Measurements from ENCODE around the gene AMPD2.

The AMPD2 gene

DNA sequence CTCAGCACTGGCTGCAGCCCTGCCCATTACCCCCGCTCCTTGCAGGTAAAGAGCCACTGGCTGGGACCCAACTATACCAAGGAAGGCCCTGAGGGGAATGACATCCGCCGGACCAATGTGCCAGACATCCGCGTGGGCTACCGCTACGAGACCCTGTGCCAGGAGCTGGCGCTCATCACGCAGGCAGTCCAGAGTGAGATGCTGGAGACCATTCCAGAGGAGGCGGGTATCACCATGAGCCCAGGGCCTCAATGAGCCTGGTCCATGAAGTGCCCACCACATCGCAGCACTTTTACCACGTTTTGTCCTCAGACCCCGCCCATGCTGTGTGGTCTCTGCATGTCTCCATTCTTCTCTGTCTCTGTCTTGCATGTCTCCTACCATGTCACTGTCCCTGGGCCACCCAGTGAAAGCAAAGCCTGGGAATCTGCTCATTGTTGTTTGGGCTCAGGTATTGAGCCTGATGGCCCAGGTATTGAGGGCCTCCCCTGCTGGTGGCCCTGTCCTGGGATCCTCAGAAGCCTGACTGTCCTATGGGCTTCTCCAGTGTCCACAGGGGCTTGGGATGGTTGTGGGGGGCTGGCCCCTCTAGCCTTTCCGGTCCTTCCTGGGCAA lies 11.4 kb downstream of the AMPD2 start:
- no peak for DNase-seq (ENCODE audit: low spot score)

DNA sequence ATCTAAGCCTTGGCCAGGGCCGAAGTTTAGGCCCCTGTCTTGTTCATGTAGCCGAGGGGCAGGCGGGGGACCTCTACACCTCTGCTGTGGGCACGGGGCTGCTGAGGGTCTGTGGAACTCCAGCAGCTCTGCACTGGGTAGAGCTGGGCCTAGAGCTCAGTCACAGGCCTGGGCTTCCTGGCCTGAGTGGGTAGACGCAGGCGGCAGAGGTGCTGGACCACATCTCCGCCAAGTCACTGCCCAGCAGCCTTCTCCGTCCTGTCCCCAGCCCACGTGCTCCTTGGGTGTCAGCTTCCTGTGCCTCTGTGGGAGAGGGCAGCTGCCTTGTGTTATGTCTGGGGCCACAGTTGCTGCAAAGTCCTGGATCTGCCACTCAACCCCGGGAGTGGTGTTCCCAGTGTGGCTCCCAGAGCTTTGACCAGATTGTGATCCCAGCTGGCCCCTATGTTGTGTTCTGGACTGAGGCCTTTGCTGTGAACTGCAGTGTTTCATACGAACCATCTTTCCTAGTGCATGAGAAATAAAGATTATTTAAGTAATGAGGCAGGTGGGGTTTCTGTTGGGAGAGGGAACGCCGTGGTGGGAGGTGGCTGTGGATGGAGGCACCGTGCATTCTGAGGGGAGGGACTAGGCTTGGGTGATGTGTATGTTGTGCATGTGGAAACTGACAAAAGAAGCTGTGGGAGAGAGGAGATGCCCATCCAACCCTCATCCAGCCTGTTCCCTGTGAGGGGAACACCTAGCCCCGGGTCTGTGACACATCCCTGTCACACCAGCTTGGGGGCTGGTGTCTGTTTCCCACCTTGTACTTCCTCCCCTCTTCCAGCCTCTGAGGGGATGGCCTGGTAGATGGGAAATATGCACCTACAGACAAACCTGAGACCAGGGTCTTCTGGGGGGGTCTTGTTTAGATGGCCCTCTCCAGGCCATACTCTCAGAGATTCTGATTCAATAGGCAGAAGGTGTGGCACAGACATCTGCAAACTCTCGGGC lies 12.2 kb downstream of the AMPD2 start:
- no peak for DNase-seq (ENCODE audit: low spot score)

DNA sequence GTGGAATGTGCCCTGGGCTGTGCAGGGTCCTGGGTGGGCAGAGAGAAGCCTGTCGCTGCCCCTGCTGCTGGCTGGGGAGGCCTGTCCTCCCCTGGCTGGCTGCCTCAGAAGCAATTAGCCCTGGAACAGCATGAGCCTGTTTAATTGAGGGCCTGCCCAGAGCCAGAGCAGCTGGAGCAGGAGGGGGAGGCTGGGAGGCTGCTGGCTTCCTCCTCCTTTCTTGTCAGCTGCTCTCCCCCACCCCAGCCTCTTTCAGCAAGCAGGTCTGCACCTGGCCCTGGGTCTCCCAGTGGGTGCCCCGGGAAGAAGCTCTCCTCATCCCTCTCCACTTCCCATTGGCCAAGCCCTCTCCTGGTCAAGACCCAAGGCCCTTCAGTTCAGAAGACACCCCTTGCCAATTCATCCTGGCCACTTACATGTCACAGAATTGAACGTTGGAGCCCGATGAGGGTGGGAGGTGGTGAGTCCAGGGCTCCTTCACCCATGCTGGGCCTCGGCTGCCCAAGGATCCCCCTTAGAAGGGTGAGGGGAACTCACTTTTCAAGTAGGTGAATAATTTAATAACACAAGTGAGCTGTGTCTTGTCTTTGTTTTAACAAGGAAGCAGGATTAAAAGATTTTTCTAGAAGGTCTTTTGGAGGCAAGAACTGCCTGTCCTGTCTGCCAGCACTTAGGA lies 13.2 kb downstream of the AMPD2 start:
- DNase-seq (ENCODE audit: low spot score): no peak

DNA sequence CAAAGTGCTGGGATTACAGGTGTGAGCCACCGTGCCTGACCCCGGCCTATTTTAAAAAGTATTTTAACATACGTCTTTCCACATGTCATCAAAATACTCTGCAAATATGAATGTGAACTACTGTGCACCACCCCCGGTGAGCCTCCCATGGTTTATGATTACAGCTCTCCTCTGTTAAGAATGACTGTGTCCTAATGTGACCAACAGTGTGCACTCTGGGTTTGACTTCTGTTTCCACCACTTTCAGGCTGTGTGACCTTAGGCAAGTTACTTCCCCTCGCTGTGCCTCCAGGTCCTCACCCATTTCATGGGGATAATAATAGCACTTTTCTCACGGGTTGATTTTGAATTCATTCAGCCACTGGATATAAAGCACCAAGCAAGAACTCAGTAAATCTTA lies 14.7 kb downstream of the AMPD2 start:
- no peak for DNase-seq (ENCODE audit: low spot score)

DNA sequence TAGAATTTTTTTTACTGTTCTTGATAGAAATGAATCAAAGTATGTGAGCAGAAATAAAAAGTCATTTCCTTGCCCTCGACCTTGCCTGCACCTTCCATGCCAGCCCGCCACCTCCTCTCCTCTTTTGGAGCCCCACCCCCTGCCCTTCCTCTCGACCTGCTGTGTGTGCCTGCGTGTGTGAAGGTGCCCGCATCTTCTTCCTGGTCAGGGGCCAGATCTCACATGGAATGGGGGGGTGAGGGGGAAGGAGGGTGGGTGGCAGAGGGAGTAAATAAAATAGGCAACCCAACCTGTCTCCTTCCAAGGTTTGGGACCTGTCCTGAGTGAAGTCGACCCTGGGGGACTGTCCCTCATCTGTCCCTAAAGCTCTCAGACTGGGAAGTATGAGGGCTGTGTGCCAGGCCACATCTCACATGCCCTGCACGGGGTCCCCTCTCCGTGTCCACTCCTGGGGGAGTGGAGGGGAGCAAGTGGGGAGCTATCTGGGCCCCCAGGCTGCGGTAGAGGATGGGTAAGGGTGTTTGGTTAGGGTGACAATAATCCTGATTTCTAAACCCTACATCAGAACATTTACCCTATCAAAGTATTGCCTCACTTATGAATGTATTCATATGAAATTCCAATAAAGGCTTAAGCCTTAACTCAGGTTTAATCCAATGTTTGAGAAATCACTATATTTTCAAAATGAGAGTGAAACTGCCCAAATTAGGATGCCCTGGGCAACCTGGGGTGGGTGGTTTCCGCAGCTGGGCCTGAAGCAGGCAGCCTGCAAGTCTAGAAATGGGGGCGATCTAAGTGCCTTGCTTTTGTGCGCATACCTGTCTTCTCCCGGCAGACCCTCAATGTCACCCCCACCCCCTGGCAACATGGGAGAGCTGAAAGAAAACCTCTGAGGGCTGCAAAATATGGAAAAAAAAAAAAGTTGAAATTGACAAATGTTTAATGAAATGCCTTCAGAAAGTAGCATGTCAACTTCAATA lies 15.4 kb downstream of the AMPD2 start:
- DNase-seq (ENCODE audit: low spot score): no peak

DNA sequence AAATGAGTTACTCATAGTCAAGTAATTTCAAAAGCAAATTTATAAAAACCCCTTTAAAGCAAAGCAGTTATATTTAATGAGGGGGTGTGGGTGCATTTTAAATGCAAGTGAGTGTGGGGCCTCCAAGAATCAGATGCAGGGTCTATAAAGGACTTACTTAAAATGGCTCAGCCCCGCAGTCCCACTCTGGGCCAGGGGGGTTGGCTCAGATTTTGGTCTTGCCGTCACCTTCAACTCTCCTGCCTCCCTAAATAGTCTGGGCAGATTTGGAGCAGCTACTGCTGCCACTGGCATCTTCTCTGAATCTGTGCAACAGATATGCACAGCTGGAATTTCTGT lies 16.2 kb downstream of the AMPD2 start:
- no peak for DNase-seq (ENCODE audit: low spot score)

DNA sequence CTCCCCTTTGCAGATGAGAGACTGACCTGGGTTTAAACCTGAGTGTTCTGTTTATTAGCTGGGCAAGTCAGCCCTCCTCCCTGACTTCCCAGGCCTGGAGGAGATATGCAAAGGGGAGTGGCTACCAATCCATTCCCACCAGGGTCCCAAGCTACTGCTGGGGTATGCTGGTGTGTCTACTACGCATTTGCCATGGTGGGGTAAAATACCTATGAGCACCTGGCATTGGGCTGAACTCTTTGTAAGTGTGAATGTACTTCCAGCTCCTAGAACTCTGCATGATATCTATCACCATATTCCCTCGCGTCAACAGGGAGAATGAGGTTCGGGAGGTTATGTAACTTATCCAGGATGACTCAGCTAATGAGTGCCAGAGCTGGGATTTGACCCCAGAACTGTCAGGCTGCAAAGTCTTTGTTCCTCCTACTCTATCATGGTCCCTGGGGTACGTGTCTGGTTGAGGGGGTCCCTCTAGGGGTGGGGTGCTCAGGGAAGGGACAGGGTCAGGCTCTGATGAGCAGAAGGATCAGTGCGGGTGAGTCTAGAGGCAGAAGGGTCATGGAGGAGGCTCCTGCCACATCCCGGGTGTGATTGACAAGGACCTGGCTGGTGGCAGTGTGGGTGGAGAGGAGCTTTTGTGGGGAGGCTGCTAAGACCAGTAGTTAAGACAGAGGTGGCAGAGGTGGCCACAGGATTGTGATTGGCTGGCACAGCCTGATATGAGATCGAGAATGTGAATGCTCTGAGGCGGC lies 16.7 kb downstream of the AMPD2 start:
- no peak for DNase-seq (ENCODE audit: low spot score)

DNA sequence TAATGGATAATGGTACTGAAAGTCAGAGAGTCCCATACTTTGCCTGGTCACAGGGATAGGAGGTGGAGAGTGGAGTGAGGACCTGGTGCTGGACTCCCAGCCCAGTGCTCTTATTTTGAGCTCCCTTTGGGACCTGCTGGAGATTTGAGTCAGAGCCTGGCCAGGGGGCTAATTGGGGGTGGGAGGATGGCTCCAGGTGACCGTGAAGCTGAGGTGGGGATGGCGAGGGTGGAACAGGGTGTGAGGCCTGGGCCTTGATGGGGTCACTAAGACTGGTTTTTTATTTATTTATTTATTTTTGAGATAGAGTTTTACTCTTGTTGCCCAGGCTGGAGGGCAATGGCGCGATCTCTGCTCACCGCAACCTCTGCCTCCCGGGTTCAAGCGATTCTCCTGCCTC lies 17.8 kb downstream of the AMPD2 start:
- DNase-seq (ENCODE audit: low spot score): no peak

DNA sequence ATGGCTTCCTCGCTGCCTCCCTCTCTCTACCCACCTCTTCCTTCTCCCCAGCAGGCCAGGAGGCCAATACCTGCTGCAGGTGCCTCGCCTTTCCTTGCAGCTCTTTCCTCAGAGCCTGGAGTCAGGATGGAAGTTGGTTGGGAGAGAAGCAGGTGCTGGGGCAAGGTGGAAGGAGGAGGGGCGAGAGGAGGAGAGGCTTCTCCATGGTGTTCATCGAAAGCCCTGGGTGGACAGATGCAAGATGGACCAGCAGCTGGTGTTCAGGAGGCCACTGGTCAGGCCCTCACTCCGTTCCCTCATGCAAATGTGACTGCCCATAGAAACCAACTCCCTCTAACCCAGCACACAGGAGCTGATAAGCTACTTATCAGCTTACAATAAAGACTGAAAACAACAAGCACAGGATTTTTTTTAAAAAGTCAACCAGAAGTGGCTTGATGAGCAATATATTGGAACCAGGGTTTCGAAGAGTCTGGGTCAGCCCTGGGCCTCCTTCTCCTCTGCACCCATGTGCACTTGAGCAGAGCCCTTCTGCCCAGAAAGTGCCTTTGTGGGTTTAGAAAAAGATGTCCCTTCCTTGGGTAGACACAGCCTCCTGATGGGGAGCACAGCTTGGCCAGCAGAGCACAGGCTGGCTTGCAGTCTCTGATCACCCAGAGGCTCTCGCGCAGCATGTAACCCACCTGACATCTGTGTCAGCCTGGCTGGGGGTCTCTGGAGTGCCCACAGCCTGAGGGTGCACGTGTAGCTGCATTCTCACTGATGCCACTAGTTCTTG lies 19.6 kb downstream of the AMPD2 start:
- DNase-seq (ENCODE audit: low spot score): no peak

DNA sequence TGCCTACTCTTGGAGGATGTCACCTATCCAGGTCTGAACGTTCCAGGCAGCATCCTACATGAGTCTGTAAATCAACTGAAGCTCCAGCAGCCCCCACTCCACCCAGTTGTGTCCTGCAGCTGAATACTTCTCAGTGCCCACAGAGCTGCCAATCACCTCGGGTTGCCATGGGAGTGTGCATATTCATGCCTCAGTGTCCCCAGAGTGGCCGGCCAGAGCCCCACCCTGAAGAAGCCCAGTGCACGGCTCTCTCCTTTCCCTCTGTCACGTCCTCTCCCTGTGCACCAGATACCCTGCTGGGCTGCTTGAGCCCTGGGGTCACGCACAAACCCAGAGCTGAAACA lies 20.2 kb downstream of the AMPD2 start:
- DNase-seq (ENCODE audit: low spot score): no peak

DNA sequence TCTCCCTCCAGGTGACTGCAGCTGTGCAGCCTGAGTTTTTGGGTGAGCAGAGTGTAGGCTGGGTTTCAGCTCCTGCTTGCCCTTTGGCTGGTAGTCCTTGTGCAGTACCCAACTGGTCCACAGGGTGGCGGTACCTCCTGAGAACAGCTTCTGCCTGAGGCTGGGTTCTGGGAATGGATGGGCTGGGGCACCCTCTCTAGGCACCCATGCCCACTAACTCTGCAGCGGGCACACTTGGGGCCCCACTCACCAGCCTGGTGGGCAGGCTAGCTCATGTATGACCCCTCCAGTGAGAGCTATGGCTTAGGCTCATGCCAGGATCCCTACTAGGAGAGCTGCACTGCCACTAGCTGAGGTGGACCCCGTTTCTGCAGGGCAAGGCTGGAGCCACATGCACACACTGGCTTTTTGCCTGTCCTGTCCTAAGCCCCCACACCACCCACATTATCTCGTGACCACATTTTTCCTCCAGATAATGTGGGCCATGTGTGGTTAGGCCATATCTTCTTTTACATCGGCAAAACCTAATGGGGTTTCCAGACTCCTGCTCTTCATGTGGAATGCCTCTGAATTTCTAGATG lies 20.7 kb downstream of the AMPD2 start:
- peak; percentile 30 for DNase-seq (ENCODE audit: low spot score)

DNA sequence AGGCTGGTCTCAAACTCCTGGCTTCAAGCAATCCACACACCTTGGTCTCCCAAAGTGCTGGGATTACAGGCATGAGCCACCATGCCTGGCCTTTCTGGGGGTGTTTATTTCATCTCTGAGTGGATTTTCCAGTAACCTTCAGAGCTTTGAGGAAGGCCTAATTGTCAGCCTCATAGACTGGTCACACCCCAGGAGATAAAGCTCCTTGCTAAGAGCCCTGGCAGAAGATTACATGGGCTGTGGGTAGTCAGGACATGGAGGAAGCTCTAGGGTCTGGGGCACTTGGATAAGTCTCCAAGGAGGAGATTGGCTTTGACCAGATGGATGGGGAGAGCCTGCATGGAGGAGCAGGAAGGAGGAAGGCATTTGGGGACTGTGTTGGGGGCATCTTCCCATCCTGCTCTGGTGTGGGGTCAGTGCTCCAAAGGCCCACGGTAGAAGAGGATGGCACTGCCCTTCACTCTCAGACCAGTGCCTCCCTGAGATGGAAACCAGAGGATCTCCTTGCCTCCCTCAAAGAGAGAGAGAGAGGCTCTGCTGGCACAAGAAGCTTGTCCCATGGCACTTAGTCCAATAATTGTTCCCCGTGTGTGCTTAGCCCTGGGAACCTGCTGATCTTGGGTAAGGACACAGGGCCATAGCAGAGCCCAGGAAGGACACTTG lies 21.6 kb downstream of the AMPD2 start:
- DNase-seq (ENCODE audit: low spot score): no peak

DNA sequence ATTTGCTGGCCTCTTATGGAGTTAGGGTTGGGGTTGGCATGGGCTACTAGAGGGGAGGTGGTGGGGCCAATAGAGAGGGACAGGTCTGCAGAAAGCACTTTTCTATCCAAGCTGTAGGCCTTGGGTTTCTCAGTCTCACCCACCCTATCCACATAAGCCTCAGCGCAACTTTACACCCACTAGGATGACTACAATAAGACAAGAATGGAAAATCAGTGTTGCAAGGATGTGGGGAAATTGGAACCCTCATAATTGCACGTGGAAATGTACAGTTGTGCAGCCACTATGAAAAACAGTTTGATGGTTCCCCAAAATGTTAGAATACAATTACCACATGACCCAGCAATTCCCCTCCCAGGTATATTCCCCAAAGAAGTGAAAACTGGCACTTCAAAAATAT lies 22.2 kb downstream of the AMPD2 start:
- no peak for DNase-seq (ENCODE audit: low spot score)

DNA sequence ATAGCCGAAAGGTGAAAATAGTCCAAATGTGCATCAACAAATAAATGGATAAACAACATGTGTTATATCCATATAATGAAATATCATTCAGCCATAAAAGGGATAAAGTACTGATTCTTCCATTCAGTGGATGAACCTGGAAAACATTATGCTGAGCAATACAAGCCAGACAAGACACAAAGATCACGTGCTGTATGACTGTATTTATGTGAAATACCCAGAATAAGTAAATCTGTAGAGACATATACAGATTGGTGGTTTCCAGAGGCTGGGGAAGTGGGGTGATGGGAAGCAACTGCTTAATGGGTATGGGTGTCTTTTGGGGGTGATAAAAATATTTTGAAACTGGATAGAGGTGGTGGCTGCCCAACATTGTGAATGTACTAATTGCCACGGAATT lies 23.0 kb downstream of the AMPD2 start:
- no peak for DNase-seq (ENCODE audit: low spot score)

DNA sequence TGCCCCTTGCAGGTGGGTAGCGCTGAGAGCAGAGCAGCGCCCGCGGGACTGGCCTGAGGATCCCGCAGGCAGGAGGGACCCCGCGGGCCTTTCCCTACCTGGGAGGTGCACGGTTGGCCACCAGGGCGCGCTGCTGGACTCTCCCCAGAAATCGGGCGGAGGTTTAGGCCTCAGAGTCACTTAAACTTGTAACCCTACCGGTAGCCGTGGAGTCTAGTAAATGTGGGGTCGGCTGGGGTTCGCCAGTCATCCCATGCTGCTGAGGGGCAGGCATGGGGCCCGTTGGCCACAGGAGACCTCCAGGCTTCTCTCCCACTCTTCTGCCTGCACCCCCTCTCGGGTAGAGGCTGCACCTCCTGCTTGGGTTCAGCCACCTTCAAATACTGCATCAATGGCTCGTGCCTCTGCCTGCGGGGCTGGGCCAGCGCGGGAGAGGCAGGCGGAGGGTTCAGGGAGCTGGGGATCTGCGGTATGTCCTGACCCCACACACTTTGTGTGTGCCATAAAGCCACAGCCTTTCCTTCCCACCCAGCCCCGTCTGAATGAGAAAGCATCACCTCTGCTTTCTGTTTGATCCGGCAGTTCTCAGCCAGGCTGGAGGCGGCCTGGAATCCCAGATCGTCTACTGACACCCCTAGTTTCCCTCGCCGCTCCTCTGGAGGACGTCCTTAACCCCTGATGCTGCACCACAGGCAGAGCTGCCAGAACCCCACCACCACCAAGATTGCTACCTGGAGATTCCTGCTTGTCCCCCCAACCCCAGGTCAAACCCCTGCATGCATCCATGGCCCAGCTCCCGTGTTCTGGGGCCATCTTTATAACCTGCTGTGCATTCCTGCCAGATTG lies 24.0 kb downstream of the AMPD2 start:
- no peak for DNase-seq (ENCODE audit: low spot score)

DNA sequence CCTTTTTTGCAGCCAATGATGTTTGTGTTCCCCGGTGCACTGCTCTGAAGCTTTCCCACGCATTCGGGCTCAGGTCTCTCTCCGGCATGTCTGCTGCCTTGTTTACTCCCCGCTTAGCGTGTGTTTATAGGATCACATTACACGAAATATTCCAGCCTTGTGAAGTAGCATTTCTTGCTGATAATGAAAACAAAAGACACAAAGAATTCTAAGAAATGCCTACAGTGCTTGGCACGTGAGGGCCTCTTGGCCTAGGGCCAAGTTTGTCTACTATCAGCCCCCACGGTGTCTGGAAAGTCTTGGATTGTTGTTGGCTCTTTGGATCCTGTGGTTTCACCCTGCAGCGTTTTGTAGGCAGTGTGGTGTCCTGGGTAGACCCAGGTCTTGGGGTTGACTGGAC lies 25.0 kb downstream of the AMPD2 start:
- peak; percentile 38 for DNase-seq (ENCODE audit: low spot score)

DNA sequence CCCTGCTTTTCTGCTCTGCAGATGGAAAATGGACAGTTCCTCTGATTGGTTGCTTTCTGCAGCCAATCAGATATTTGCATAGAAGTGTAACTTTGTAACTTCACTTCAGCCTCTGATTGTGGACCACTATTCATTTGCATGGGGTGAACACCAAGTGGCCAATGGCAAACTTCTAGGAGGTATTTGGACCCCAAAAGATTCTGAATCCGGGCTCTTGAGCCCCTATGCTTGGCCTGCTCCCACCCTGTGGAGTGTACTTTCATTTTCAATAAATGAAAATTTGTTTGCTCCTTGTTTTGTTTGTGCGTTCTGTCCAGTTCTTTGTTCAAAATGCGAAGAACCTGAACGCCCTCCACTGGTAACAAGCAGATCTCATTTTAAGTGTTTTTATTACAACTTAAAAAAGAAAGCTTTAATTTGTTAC lies 29.9 kb downstream of the AMPD2 start:
- no peak for DNase-seq (ENCODE audit: low spot score)

DNA sequence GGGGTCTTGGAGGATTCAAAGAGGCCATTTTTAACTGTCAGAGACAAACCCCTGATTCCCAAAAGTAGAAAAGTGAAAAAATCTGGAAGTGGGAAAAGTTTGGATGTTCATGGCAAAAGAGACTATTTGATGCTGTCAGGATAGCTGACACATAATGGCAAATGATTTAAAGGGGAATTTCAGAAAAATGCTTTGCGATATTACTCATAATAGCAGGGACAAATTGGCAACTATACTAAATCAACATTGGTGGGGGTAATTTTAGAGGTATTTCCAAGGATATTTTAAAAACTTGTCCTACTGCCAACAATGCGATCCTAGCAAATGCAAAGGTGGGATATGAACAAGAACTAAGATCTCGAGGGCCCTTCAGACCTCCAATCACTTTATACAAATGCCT lies 31.0 kb downstream of the AMPD2 start:
- no peak for DNase-seq (ENCODE audit: low spot score)

DNA sequence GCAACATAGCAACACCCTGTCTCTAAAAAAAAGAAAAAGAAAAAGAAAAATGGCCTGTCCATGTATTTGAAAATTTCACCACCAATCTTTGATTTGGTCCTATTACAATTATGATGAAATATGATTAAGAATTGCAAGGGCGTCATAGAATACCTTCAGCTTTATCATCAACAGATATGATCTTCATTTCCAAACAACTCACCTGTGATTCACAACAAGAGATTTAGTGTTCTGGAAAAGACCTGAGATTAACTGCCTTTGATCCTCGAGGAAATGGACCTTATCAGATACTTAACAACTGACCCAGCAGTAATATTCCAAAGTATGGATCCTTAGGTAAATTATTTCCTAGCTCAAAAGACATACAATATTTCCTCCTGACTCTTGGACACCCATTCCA lies 32.8 kb downstream of the AMPD2 start:
- no peak for DNase-seq (ENCODE audit: low spot score)
